ENCODE measurements around the gene DGKI. TPM values are rescaled to one million over a fixed set of nuclear protein-coding genes. Genes with fewer than 3 reads are reported as not detected.
A peak's percentile ranks its signal among the peaks of the same experiment; 100 is the strongest.

The DGKI gene
- total RNA-seq, 1 experiment from 2014 or later: 1.1 TPM

DNA sequence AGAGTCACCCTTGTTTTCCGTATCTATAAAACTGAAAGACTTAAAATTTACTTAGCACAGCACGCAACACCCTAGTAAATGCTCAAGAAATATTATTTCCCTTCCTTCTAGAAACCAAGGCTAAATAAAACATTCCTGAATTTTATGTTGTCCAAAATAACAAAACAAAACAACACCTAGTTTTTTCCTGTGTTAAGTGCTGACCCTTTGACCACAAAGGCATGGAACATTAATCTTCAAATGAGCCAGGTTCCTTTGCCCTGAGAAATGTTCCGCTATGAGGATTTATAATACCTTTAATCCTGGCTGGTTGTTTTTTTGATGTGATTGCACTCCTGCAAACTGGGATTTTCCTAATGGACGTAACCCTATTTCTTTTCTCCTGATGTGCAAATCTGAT lies 29.0 kb upstream of the DGKI start:
- in situ Hi-C loops (cut with HindIII; ENCODE audit: low pct_unique_long_range_greater_than_20kb, low sequenced_read_pairs): no loop called here

DNA sequence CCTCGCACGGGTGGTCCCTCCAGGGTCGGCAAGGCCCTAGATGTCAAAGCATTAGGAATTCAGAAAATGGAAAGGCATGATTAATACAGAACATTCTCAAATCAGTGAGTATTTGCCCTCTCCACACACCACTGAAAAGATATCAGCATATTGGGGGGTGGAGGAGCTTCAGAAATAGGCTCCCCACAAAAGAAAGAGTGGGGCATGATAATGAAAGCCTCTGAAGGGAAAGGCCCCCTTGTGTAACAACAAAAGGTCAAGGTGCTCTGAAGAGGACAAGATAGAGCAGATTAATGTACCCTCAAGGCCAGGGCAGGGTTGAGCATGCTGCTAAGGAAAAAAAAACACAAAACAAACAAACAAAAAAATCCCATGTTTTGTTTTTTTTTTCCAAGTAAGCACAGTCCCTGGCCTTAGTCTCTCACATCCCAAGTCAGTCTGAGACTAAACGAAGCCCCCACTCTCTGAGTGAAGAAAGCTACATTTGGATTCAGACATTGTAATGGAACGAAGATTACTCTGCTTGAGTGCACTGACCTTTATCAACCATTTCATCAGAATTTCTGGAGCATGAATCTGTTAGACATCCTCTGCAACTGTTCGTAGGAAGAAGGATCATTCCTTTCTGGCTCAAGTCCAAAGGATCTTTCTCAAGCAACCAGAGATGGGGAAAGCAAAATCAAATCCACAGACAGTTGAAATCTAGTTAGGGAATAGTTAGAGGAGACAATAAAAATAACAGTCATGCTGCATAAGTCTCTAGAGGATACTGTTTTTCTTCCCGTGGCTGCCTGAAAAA lies 27.4 kb upstream of the DGKI start:
- in situ Hi-C loops (cut with HindIII; ENCODE audit: low pct_unique_long_range_greater_than_20kb, low sequenced_read_pairs): no loop called here
- peak; percentile 93 for DNase-seq (ENCODE audit: low read depth)

More for the DNA sequence above, 29.0 kb upstream of the DGKI start:
- DNase-seq (ENCODE audit: low read depth): peak; percentile 62

DNA sequence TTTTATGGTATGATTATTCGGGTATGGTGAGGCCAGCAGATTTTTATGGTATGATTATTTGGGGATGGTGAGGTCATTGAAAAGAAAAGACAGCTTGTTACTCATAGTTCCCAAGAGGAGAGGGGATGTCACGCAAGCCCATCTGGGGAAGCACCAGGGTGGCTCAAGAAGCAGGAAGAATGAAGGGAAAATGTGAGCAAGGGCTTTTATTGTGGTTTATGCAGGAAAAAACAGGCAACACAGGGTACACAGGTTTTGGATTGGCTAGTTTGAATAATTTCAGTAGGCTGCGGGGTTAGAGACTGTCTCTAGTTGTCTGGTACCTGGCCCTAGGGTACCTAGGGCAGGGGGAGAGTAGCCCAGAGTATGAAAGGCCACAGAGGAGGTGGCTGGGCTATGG lies 26.8 kb upstream of the DGKI start:
- in situ Hi-C loops (cut with HindIII; ENCODE audit: low pct_unique_long_range_greater_than_20kb, low sequenced_read_pairs): no loop called here
- DNase-seq (ENCODE audit: low read depth): peak; percentile 28

DNA sequence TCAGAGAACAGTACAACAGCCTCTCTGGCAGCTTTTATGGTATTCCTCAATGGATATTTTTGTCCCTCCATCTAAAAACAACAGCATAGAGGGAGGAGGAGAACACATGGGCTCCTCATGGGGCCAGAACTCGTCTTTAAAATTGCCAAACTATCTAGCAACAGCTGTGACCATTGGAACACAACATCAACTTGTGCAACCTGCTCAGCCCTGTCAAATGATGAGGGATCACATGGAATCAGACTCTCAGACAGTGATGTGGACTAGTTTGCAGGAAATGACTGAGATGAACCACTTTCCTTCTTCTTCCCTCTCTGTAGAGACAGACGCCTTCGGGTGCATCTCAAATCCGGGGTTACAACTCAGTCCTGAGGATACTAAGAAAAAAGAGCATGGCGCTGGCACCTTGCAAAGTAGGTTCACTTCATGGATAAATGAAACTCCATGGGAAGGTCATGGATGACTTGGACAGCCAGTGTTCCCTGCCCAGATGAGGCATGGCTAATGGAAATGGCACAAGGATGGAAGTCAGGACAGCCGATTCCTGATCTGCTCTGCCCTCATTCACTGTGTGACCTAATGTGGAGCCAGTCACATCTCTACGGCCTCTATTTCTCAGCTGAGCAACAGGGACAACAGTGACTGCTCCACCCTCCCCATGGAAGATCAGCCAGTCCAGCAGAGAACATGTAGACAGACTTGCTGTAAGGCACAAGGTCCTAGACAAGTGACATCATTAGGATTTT lies 24.6 kb upstream of the DGKI start:
- in situ Hi-C loops (cut with HindIII; ENCODE audit: low pct_unique_long_range_greater_than_20kb, low sequenced_read_pairs): no loop called here
- DNase-seq (ENCODE audit: low read depth): no peak

DNA sequence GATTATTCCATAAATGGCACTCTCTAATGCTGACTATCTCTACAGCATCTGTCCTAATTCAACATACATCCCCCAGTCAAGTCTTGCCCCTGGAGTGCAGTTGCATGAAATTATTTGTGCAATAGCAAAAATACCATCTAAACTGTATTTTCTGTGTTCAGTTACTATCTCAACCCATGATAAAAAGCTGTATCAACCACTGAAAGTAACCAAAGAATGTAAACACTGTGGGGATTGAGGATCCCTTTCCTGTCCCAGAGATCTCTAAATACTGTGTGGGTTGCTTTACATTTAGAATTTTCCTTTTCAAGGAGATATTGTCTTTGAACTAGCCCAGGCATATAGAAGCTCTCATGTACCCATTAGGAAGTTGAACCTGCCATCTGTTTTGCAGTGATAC lies 23.9 kb upstream of the DGKI start:
- no peak for DNase-seq (ENCODE audit: low read depth)
- in situ Hi-C loops (cut with HindIII; ENCODE audit: low pct_unique_long_range_greater_than_20kb, low sequenced_read_pairs): no loop called here

DNA sequence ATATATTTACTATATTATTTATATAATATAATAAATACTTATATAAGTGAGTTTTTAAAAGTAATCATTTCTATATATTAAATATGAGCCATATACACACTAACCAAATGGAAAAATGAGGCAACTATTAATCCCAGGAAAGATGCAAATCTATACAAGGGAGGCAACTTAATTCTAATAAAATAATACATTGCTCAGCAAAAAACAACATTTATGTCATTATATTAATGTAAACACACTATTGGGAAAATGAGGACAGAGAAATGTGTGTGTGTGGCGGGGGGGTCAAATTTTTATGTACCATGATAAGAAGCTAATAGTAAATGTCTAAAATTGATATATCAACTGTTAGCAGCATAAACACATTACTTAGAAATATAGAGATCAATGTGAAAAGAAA lies 23.3 kb upstream of the DGKI start:
- in situ Hi-C loops (cut with HindIII; ENCODE audit: low pct_unique_long_range_greater_than_20kb, low sequenced_read_pairs): no loop called here
- DNase-seq (ENCODE audit: low read depth): no peak

DNA sequence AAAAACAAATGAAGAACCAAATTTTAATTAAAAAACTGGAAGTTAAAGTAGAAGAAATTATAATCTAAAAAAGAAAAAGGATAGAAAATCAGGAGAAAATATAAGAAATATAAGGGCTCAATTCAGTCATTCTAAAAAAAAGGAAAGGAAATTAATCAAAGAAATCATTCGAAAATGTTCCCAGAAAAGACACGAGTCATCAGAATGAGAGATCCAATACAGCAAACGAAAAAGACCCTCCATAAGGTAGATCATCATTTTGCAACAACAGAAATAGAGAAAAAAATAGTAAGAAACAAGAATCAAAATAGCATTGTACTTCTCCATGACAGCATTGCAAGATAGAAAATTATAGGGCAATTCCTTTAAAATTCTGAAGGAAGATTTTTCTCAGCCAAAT lies 22.5 kb upstream of the DGKI start:
- in situ Hi-C loops (cut with HindIII; ENCODE audit: low pct_unique_long_range_greater_than_20kb, low sequenced_read_pairs): no loop called here
- DNase-seq (ENCODE audit: low read depth): no peak

DNA sequence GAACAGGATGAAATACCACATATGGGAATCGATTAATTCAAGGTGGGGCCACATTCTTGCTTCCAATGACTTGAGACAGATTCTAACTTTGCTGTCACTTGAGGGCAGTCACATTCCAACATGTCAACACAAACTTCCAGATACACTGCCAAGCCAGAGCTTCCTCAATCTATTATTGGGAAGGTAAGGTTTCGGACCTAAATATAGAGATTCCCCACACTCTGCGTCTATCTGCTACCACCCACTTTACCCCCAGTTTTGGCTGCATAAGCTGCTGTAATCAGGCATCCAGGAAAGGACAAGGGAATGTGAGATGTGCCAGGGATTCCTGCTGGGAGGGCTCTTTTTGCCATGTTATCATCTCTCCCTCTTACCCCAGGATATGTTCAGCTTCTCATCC lies 20.5 kb upstream of the DGKI start:
- DNase-seq (ENCODE audit: low read depth): no peak
- in situ Hi-C loops (cut with HindIII; ENCODE audit: low pct_unique_long_range_greater_than_20kb, low sequenced_read_pairs): no loop called here

DNA sequence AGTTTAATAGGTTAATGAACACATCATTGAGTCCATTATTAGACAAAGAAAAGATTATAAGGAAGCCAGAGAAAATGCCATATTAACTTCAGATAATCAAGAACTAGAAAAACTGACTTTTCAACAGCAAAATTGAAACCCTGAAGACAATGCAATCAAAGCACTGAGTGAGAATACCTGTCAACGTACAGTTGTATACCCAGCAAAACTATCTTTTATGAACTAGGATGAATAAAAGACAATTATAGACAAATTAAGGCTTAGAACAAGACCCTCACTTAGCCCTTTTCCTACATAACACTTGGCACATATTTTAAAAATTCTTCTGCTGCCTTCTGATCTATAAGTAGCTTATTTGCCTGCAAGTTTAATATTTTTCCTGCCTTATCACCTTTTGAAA lies 19.0 kb upstream of the DGKI start:
- no peak for DNase-seq (ENCODE audit: low read depth)
- in situ Hi-C loops (cut with HindIII; ENCODE audit: low pct_unique_long_range_greater_than_20kb, low sequenced_read_pairs): no loop called here

DNA sequence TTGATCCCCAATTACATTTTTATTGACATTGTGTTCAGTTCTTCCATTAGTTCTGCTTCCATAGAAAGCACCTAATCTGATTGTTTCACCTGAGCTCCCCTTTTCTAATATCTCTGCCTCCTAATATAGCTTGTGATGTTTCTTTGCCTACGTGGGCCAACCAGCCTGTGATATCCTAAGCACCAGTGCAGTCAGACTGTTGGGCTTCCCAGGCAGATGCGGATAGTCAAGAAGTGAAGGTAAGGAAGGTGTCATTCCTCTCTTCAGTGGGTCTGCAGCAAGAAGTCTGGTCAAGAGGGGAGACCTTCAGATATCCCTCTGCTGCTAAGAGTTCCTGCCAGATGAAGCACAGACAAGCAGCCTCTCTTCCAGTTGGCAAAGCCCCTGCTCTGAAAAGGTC lies 16.2 kb upstream of the DGKI start:
- DNase-seq (ENCODE audit: low read depth): no peak
- in situ Hi-C loops (cut with HindIII; ENCODE audit: low pct_unique_long_range_greater_than_20kb, low sequenced_read_pairs): no loop called here

DNA sequence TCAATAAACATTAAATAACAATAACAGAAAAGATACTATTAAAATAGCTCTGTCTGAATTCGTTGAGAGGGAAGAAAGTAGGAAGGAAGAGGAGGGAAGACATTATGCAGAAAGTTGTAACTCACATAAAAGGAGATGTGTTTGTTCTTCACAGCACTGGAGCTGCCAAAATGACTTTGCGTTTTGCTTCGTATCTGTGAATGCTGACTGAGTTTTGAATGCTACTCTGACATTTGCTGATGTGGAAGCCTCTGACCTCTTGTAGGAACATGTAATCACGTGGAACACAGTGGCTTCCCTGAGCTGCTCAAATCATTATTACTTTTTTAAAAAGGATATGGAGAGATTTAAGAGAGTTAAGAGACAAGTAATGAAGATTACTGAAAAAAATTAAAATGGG lies 15.6 kb upstream of the DGKI start:
- in situ Hi-C loops (cut with HindIII; ENCODE audit: low pct_unique_long_range_greater_than_20kb, low sequenced_read_pairs): no loop called here
- no peak for DNase-seq (ENCODE audit: low read depth)

DNA sequence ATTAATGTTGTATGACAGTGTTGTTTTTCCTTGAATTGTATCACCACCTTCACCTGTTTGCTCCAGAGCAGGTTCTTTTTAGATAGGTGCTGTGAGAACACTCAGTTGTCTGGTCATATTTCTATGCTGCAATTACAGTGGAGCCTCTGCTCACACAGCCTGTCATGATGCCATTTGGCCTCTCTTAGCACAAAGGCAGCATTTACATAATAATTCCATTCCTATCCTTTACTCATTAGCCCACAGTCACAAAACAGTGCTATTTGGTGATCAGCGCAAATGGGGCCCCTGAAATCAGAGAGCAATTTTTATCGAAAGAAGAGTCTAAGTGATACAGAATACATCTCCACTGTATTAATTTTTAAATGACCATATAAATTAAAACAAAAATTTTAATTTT lies 13.8 kb upstream of the DGKI start:
- DNase-seq (ENCODE audit: low read depth): no peak
- in situ Hi-C loops (cut with HindIII; ENCODE audit: low pct_unique_long_range_greater_than_20kb, low sequenced_read_pairs): no loop called here

DNA sequence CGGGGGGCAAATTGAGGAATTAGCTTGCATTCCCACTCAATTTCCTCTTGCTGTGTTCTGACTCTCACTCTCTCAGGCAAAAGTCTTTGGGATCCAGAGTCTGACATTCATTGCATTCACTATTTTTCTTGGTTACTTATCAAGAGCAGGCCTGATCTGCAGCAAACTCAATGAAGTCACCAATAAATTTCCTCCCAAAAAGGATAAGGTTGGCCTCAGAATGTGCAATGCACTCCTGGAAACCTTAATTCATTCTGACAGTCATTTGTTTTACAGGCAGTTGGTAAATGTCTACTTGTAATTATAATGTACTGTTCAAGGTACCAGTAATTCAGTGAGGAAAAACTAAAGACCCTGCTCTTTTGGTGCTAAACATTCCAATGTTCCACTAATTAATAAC lies 6.3 kb upstream of the DGKI start:
- no peak for DNase-seq (ENCODE audit: low read depth)
- in situ Hi-C loops (cut with HindIII; ENCODE audit: low pct_unique_long_range_greater_than_20kb, low sequenced_read_pairs): no loop called here

DNA sequence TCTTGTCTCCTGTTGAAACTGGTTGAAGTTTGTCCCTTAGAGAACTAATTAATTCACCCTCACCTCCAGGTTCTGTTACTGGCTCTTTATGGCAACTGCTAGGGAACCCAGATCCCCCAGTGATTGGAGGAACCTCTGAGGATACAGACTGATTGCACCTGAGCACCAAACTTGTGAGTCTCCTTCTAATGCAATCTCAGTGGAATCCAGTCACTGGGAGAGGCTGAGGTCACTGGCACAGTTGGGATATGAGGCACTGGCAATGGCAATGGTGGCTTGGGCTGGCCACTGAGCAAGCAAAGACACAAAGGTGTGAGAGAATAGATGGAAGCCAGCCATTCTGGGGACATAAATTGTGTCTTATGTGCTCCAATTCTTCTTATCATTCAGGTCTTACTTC lies 5.3 kb upstream of the DGKI start:
- in situ Hi-C loops (cut with HindIII; ENCODE audit: low pct_unique_long_range_greater_than_20kb, low sequenced_read_pairs): no loop called here
- DNase-seq (ENCODE audit: low read depth): no peak

DNA sequence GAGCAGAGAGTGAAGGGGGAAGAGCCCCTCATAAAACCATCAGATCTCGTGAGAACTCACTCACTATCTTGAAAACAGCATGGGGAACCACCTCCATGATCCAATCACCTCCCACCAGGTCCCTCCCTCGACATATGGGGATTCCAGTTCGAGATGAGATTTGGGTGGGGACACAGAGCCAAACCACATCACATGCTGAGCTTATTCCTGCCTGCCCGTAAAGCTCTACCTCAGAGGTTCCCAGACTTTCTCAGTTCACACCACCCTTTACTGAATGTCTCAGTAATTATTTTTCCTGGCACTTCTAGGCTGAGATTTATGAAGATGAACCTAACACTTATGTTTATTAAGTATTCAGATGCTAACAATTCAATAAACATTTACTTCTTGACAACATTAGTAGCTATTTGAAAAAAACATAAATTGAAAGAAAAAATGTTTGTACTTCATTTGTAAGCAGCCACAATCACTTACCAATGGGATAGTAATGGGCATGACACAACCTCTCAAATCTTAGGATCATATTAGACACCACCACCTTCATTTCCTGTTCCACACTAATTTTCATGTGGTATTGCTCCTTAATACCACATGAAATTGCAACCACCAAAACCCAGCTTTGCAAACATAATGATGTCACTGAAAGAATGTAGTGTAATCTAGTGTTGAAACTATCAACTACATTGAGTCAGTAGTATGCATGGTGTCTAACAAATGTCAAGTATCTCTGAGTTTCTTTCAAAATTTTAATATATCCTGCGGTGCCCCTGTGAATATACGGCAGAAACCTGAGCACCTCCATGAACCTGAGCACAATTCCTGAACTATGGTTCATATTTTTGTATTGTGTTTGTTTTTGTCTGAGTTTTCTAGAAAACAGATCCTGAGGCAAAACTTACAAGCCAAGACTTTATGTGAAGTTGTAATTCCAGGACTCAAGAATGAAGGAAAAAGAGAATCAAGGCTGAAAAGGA lies 4.5 kb upstream of the DGKI start:
- in situ Hi-C loops (cut with HindIII; ENCODE audit: low pct_unique_long_range_greater_than_20kb, low sequenced_read_pairs): no loop called here
- no peak for DNase-seq (ENCODE audit: low read depth)

DNA sequence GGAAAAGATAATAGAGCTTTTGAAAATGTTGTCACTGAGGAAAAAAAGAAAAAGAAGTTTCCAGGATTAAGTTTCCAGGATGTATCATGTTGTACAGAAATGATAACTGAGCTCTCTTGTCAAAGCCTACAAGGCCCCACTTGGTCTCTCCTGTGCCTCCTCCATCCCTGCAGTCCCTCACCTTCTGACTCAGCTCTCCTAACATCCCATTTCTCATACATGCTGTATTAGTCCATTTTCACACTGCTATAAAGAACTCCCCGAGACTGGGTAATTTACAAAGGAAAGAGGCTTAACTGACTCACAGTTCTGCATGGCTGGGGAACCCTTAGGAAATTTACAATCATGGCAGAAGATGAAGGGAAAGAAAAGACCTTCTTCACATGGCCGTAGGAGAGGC lies 3.8 kb upstream of the DGKI start:
- in situ Hi-C loops (cut with HindIII; ENCODE audit: low pct_unique_long_range_greater_than_20kb, low sequenced_read_pairs): no loop called here
- no peak for DNase-seq (ENCODE audit: low read depth)

DNA sequence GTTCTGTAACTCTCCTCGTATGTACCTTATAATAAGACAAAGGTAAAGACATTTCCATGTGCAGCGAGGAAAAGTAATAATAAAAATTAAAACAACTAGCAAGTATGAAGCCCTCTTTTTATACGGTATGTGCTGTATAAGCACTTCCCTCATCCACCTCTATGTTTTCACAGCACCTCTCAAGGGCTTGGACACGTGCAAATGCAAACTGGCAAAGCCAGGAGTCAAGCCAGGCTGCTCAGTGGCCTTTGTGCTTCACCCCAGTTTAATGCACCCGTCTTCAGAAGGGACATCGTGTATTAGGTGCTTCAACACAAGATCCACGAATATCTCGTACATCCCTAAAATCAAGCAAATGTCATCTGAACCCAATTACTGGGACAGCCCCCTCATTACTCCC lies 1.3 kb upstream of the DGKI start:
- no peak for DNase-seq (ENCODE audit: low read depth)
- in situ Hi-C loops (cut with HindIII; ENCODE audit: low pct_unique_long_range_greater_than_20kb, low sequenced_read_pairs): no loop called here

DNA sequence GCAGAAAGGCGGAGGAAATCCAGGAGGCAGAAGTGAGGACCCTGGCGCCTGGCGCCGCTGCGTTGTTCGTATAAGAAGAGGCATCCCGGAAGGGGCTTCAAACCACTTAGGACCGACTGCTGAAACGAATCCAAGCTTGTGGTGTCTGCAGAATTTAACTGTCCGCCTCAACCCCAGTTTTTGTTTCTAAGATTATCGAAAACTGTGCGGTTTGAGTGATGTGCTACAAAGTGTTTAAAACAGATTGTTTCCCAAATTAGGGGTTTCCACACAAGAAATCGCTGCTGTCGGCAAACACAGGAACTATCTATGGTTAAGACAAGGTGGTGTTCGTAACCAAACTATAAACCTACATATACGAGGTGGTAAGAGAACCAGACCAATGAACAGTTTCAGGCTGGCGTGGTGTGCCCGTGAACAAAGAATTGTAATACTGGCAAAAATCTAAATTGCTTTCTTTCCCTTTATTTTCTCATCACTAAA lies 835 bp upstream of the DGKI start:
- in situ Hi-C loops (cut with HindIII; ENCODE audit: low pct_unique_long_range_greater_than_20kb, low sequenced_read_pairs): no loop called here
- no peak for DNase-seq (ENCODE audit: low read depth)

DNA sequence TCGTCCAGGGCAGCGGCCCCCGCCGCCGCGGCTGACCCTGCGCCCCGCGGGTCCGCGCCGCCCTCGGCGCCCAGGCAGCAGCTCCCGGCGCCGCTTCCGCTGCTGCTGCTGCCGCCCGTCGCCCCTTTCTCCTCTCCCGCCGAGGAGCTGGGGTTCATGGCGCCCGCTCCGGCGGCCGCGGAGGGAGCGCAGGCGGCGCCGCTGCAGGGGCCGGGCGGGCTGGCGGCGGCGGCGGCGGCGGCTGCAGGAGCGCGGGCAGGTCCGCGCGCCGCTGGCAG lies 286 bp downstream of the DGKI start:
- in situ Hi-C loops (cut with HindIII; ENCODE audit: low pct_unique_long_range_greater_than_20kb, low sequenced_read_pairs): no loop called here
- DNase-seq (ENCODE audit: low read depth): no peak

All from Caki2 (cell line).